ENCODE results near the gene EN2.

EN2 gene

GRCh38 chr7:155470686-155471638 lies 13.0 kb downstream of the EN2 start:
- no peak for DNase-seq
- Mint-ChIP-seq H3K9me3 (peaks cover 2% of the 10 kb centered on the region), H3K4me3 (no peak overlapping the region), H3K36me3 (no peaks in the 10 kb centered on the region), H3K27me3 (peaks cover 100% of the 10 kb centered on the region), H3K4me1 (peaks cover 3% of the 10 kb centered on the region), H3K27ac (no peak overlapping the region)
- CTCF ChIA-PET = interaction anchor here (0.6 to 1.3 kb wide), 3 partner anchors 64 to 342 kb away, joined by 3 to 5 read pairs (median 3); no protein-coding TSS in a partner anchor

GRCh38 chr7:155471718-155472117 lies 13.8 kb downstream of the EN2 start:
- Mint-ChIP-seq H3K36me3 (no peaks in the 10 kb centered on the region), H3K9me3 (peaks cover 2% of the 10 kb centered on the region), H3K27ac (no peak overlapping the region), H3K4me3 (no peak overlapping the region), H3K4me1 (peaks cover 2% of the 10 kb centered on the region), H3K27me3 (peaks cover 93% of the 10 kb centered on the region)
- DNase-seq = no peak
- CTCF ChIA-PET = interaction anchor here (0.6 to 1.3 kb wide), 3 partner anchors 34 to 341 kb away, joined by 3 to 5 read pairs (median 3); no protein-coding TSS in a partner anchor

GRCh38 chr7:155477476-155477875 lies 19.5 kb downstream of the EN2 start:
- H3K27me3 Mint-ChIP-seq = peaks cover 69% of the 10 kb centered on the region
- H3K9me3 Mint-ChIP-seq = peaks cover 9% of the 10 kb centered on the region
- no peak overlapping the region for H3K27ac Mint-ChIP-seq
- H3K36me3 Mint-ChIP-seq = no peaks in the 10 kb centered on the region
- no peak overlapping the region for H3K4me3 Mint-ChIP-seq
- CTCF ChIA-PET = no interaction called here
- peaks cover 4% of the 10 kb centered on the region for H3K4me1 Mint-ChIP-seq
- DNase-seq = no peak

GRCh38 chr7:155481764-155482163 lies 23.8 kb downstream of the EN2 start:
- Mint-ChIP-seq H3K9me3 (peaks cover 7% of the 10 kb centered on the region), H3K27ac (no peak overlapping the region), H3K4me3 (no peak overlapping the region), H3K36me3 (no peaks in the 10 kb centered on the region), H3K4me1 (peaks cover 4% of the 10 kb centered on the region), H3K27me3 (peaks cover 66% of the 10 kb centered on the region)
- no peak for DNase-seq
- CTCF ChIA-PET = no interaction called here

- Mint-ChIP-seq H3K36me3 (no peaks in the 10 kb centered on the region), H3K9me3 (peaks cover 7% of the 10 kb centered on the region), H3K27me3 (peaks cover 68% of the 10 kb centered on the region), H3K4me1 (no peaks in the 10 kb centered on the region), H3K27ac (no peak overlapping the region), H3K4me3 (no peak overlapping the region)
- CTCF ChIA-PET = no interaction called here
- no peak for DNase-seq
Measured at GRCh38 chr7:155482511-155483183, 24.7 kb downstream of the EN2 start.

GRCh38 chr7:155483245-155483644 lies 25.3 kb downstream of the EN2 start:
- Mint-ChIP-seq H3K9me3 (peaks cover 7% of the 10 kb centered on the region), H3K36me3 (no peaks in the 10 kb centered on the region), H3K4me1 (no peaks in the 10 kb centered on the region), H3K27me3 (peaks cover 69% of the 10 kb centered on the region), H3K4me3 (no peak overlapping the region), H3K27ac (no peak overlapping the region)
- no peak for DNase-seq
- CTCF ChIA-PET = no interaction called here

GRCh38 chr7:155483868-155484325 lies 26.0 kb downstream of the EN2 start:
- Mint-ChIP-seq H3K9me3 (peaks cover 7% of the 10 kb centered on the region), H3K27ac (no peak overlapping the region)

GRCh38 chr7:155484483-155485399 lies 26.8 kb downstream of the EN2 start:
- Mint-ChIP-seq H3K36me3 (no peaks in the 10 kb centered on the region), H3K4me3 (no peak overlapping the region), H3K9me3 (peaks cover 7% of the 10 kb centered on the region), H3K27me3 (peaks cover 69% of the 10 kb centered on the region), H3K27ac (no peak overlapping the region), H3K4me1 (peaks cover 8% of the 10 kb centered on the region)
- CTCF ChIA-PET = no interaction called here
- DNase-seq = no peak

More at GRCh38 chr7:155483868-155484325, 26.0 kb downstream of the EN2 start:
- no peak for DNase-seq
- Mint-ChIP-seq H3K4me1 (peaks cover 3% of the 10 kb centered on the region), H3K36me3 (no peaks in the 10 kb centered on the region), H3K27me3 (peaks cover 67% of the 10 kb centered on the region), H3K4me3 (no peak overlapping the region)
- CTCF ChIA-PET = no interaction called here

GRCh38 chr7:155486783-155487508 lies 29.0 kb downstream of the EN2 start:
- no peak overlapping the region for H3K4me3 Mint-ChIP-seq
- H3K9me3 Mint-ChIP-seq = peaks cover 7% of the 10 kb centered on the region
- H3K27me3 Mint-ChIP-seq = peaks cover 86% of the 10 kb centered on the region
- DNase-seq = no peak
- H3K36me3 Mint-ChIP-seq = peaks cover 2% of the 10 kb centered on the region
- H3K27ac Mint-ChIP-seq = no peak overlapping the region
- CTCF ChIA-PET = no interaction called here
- H3K4me1 Mint-ChIP-seq = peaks cover 26% of the 10 kb centered on the region

- CTCF ChIA-PET = no interaction called here
- Mint-ChIP-seq H3K27ac (no peak overlapping the region), H3K9me3 (peaks cover 2% of the 10 kb centered on the region), H3K27me3 (peaks cover 79% of the 10 kb centered on the region), H3K4me1 (peaks cover 29% of the 10 kb centered on the region), H3K4me3 (no peak overlapping the region), H3K36me3 (peaks cover 2% of the 10 kb centered on the region)
- DNase-seq = no peak
Measured at GRCh38 chr7:155487509-155488482, 29.9 kb downstream of the EN2 start.

- Mint-ChIP-seq H3K4me1 (peaks cover 29% of the 10 kb centered on the region), H3K4me3 (no peak overlapping the region), H3K27ac (no peak overlapping the region), H3K27me3 (peaks cover 71% of the 10 kb centered on the region), H3K9me3 (peaks cover 2% of the 10 kb centered on the region), H3K36me3 (peaks cover 2% of the 10 kb centered on the region)
- CTCF ChIA-PET = no interaction called here
- no peak for DNase-seq
Measured at GRCh38 chr7:155488483-155489127, 30.7 kb downstream of the EN2 start.

GRCh38 chr7:155489158-155489840 lies 31.4 kb downstream of the EN2 start:
- Mint-ChIP-seq H3K27ac (no peak overlapping the region), H3K27me3 (peaks cover 71% of the 10 kb centered on the region), H3K9me3 (peaks cover 2% of the 10 kb centered on the region), H3K4me1 (peaks cover 29% of the 10 kb centered on the region), H3K36me3 (peaks cover 2% of the 10 kb centered on the region), H3K4me3 (no peak overlapping the region)
- CTCF ChIA-PET = interaction anchor here (0.7 kb wide), 1 partner anchor 36 kb away, joined by 3 read pairs; no protein-coding TSS in a partner anchor
- no peak for DNase-seq
